T-helper 1 cell (primary cell): ENCODE results near the gene TUSC2.

Source experiments
- DNase-seq, 5 donors: peaks; one replicate each; pipeline ENCODE4 v3.0.0-alpha.2; 2012 to 2020
- total RNA-seq, 4 donors: gene quantifications; one replicate each; lab custom pipeline; 2026; lab: John Stamatoyannopoulos, UW

Gene TUSC2, protein sequence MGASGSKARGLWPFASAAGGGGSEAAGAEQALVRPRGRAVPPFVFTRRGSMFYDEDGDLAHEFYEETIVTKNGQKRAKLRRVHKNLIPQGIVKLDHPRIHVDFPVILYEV
- 10.5 to 14.2 (median 13.7) reads per million in 4 donors for total RNA-seq

DNA sequence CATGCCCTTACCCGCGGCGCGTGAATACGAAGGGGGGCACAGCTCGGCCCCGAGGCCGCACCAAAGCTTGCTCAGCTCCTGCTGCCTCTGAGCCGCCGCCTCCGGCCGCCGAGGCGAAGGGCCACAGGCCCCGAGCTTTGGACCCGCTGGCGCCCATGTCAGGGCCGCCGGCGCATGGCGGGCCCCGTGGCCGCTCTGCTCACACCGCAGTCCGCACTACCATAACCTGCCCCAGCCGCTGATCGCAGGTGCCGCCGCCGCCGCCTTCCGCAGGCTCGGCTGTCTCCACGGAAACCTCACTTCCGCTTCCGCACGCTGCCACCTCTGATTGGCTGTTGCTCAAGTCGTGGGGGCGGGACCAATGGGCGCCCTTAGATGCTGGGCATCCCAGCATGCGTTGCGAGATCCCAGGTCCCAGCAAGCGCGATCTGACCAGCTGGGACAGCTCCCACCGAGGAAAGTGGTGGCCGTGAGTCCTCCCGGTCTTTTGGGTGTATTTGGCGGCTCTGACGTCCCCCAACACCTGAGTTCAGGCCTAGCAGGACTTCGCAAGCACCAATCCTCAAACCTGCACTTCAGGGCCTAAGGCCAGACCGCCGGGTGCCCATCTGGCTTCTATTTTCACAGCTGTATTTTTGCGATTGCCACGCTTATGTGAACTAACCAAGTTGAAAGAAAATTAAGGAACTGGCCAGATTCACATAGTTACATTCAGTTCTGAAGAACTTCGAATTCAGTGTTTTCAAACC lies at the start of gene TUSC2:
TUSC2 (minus strand) TSS at position 281 of the 749 bp plus-strand sequence; CDS start at position 157, 124 bp downstream.
- peak; percentile 89 to 96 (median 94) for DNase-seq

DNA sequence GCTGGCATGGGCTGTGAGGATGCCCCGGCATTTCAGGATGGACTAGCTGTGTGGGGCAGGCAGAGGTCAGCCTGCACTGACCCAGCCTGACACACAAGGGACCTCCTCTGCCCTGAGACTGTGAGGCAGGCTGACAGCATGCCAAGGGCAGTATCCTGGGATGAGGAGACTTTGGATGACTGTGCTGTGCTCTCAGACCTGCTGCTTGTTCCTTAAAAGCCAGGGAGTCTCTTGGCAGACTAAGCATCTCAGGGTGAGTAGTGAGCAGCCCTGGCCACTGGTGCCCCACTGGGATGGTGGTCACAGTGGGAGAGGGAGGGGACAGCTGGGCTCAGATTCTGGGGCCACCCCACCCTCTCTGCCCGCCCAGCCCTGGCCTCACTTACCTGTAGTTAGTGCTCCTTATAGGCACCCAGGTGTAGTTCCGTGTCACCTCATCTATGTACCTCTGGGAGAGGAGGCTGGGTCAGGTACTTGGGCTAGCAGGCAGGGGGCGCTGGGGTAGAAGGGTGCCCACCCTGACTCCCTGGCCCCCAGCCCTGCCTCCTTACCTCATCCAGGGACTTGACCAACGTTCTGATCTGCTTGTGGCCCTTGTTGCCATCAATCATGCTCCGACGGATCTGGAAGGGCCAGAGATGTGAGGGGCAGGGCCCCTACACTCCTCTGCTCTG lies 47.4 kb upstream of the TUSC2 start:
- DNase-seq, result no peak

DNA sequence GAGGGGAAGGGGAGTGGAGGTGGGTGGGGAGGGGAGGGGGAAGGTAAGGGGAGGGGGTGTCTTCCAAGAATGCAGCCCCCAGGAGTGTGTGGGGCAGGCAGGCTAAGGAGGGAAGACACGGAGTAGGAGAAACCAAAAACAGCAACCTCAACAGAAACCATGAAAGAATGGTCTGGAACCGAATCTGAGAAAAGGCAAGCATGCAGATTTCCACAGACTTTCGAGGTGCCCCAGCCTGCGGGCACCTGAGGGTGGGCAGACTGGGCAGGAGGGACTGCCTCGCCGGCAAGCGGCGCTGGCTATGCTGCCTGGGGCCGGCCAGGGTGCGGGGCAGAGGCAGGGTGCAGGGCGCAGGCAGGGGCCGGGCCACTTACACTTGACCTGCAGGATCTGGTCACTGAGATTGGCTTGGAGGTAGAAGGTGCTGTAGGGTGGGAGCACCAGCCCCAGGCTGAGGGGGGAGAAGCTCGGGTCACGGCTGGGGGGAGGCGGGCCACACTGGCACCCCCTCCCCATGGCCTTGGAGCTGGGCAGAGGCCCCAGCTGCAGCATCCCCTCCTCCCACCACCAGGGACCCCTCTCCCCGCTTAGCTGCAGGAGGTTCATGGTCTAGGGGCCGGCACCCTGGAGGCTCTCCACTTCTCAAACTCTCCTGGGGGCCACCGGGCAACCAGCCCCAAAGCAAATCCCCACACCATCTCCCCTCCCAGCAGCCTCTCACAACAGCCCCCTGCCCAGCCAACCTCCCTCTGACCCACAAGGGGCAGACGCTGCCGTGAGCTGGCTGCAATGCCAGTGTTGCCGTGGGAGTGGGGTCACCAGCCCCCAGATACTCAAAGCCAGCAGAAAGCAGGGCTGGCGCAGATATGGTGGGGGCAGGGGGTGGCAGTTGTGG lies 46.6 kb upstream of the TUSC2 start:
- no peak for DNase-seq

DNA sequence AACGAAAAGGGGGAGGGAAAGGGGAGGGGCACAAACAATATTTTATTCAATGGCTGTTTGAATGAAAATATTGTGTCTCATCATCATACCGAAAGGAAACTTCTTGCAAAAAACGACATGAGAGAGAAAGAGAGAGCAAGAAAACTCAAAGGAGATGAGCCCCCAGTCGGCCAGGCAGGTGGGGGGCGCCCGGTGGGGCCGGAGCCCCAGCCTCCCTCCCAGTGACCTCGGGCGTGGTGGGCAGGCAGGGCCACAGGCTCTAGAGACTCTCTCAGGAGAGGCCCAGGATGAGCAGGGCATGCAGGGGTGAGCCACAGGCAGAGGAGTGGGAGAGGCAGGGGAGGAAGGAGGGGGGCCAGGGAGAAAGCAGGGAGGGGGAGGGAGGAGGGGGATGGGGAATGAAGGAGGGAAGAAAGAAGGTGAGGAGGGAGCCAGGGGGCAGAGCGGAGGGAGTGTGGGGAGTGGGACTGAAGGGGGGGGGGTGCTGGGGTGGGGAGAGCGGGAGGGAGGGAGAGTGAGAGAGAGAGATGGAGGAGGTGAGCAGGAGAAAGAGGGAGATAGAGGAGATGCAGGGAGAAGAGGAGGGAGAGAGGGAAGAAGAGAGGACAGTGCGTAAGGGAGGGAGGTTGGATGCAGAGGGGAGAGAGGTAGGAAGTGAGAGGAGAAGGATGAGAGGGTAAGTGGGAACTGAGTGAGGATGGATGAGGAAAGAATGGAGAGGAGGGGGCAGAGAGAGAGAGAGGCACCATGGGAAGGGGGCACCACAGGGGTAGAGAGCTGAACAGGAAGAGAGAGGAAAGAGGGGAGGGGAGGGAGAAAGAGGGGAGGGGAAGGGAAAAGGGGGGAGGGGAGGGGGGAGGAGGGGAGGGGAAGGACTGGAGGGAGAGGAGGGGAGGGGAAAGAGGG lies 45.4 kb upstream of the TUSC2 start:
- no peak for DNase-seq

DNA sequence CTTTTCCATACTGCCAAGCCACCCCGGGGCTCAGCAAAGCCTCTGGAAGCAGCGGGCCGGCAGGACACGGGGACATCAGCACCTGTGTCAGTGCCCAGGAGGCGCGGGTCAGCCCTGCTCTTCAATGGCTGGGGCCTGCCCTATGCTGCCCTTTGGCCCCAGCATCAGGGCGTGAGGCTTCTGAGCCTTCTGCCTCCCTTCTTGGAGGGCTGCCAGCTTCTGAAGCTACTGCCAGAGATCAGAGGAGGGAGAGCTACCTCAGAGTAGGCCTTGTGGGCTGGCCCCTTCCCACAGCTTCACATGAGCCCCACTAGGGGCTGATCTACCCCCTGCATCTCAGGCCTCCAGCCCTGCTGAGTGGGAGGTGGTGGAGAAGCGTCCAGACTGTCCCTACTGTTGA lies 44.3 kb upstream of the TUSC2 start:
- no peak for DNase-seq

DNA sequence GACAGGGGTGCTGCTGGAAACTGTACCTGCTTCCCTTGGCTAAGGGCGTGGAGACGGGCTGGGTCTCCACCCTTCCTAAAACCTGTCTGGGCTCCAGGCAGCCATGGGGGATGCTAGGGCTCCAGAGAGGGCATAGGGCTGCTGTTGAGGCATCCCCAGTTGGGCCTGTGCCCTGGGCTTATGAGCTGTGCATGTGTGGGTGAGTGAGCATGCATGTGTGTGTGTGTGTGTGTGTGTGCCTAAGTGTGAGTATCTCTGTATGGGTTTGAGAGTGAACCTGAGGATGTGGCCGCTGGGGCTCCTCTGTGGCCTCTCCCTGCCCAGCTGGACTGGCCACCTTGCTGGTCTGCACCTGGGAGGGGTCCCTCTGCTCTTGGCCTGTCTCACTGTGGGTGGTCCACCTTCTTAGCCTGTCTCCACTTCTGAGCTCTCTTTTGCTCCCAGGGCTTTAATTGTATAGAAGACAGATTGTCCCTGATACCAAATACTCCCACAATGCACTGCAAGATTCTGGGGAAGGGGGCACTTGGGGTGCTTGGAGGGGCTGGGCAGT lies 43.2 kb upstream of the TUSC2 start:
- no peak for DNase-seq

DNA sequence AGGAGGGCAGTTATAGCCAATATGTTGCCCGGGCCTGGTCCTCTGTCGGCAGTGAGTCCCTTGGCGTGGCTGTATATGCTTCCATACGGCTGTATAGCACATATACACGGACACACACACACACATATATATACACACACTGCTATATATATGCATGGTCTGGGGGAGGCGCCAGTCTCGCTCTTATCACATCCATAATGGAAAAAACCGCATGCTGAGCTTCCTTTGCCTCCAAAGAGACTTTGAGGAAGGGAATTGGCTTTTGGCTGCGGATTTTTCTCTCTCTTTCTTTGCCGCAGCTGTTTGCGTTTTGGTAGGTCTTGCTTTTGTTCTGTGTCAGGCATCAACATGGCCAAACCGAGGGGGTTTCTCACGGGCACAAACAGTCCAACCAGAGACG lies 42.6 kb upstream of the TUSC2 start:
- no peak for DNase-seq

DNA sequence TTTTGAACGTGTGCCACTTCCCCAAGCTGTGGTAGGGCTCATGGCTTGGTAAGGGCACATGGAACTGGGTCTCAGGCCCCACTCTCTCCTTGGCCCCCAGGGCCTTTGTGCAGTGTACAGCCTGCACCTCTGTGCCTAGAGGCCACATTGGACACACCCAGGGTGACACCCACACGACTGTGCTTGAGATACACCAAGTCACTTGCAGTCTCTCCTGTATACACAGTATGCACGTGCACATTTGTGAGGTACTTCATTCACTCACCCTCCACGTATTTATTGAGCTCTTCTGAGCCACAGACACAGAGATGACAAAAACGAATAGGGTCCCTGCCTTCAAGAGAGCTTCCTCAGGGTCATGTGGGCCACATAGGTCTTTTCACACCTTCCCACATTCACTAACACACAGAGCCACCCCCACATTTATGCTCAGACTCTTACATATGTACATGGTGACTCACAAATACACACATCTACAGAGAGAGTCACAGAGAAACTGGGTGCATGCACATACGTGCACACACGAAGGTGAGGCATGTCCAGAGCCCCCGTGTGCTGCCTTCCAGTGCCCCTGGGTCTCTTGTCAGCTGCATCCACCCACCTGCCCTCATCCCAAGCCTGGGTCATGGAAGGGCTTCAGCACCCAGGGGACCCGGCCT lies 41.1 kb upstream of the TUSC2 start:
- no peak for DNase-seq

DNA sequence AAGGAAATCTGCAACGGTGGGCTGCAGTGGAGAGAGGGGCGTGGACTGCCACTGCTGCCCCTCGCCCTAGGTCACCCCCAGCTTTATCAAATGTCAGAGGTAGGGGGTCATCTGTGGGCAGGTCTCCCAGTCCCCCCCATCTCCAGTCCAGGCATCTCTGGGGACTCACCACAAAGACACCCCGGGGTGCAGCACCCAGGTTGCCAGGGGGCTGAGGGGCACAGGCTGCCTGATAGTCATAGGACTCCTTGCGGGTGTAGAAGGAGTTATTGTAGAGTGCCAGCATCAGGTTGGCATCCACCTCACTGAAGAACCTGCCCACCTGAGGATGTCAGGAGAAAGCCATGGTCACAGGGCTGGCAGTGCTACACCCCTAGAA lies 37.8 kb upstream of the TUSC2 start:
- no peak for DNase-seq

DNA sequence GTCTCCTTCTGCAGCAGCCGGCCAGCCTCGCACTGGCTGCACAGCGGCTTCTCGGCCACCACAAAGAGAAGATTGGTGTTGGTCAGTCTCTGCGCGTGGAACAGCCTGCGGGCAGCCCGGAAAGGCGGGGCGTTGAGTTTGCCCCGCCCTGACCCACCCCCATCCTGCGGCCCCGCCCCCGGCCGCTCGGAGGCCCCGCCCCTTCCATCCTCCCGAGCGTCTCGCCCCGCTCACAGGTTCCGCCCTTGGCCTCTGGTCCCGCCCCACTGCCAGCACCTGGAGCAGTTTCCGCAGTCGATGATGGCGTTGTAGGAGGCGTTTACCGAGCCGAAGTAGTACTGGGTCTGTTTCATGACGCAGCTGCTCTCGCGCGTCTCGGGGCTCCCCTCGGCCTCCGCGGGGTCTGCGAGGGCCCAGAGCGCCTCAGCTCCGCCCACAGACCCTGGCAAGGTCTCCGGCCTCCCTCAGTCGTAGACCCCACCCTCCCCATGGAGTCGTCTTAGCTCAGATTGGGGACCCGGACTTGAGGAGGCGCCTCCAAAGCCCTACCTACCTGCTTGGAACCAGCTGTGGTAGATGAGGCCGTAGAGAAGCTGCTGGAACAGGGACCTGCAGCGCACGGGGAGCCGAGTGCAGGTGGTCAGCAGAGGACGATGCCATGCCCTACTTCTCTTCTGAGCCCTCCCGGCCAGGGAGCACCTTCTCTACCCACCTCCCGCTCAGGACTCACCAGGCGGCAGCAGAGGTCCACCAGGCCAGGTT lies 37.2 kb upstream of the TUSC2 start:
- peak; percentile 93 to 95 (median 94) for DNase-seq

DNA sequence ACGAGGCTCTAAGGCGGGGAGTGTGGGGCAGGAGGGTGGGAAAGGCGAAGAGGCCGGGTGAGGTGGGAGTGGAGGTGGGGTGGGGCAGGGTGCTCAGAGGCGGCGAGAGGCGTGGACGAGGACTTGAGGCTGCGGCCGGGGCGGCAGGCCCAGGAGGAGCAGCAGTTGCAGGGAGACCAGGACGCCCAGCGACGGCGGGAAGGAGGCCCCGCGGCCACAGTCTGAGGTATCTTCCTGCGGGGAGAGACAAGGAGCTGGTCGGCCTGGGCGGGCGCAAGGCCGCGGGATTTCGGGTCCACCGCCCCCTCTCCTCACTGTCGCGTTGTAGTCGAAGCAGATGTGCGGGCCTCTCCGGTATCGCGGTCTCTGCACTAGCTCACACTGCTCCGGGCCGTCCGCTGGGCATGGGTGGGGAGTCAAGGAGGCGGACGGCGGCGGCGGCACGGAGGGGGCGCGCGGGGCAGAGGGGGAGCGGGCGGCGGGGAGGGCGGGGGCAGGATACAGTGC lies 36.6 kb upstream of the TUSC2 start:
- no peak for DNase-seq

DNA sequence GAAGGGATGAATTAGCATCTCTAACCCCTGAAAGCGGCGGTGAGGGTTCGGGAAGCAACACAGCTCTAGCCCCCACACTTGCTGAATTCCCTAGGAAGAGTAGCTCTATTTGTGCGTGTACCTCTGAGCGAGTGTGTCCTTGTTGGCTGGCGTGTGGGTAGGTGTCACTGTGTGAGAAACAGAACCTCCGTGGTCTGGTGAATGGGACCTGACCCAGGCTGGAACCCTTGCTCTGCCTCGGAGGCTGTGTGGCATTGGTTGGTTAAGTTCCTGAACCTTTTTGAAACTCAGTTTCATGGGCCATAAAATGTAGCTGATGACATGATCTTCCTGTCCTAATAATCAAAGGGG lies 31.7 kb upstream of the TUSC2 start:
- DNase-seq, result no peak

DNA sequence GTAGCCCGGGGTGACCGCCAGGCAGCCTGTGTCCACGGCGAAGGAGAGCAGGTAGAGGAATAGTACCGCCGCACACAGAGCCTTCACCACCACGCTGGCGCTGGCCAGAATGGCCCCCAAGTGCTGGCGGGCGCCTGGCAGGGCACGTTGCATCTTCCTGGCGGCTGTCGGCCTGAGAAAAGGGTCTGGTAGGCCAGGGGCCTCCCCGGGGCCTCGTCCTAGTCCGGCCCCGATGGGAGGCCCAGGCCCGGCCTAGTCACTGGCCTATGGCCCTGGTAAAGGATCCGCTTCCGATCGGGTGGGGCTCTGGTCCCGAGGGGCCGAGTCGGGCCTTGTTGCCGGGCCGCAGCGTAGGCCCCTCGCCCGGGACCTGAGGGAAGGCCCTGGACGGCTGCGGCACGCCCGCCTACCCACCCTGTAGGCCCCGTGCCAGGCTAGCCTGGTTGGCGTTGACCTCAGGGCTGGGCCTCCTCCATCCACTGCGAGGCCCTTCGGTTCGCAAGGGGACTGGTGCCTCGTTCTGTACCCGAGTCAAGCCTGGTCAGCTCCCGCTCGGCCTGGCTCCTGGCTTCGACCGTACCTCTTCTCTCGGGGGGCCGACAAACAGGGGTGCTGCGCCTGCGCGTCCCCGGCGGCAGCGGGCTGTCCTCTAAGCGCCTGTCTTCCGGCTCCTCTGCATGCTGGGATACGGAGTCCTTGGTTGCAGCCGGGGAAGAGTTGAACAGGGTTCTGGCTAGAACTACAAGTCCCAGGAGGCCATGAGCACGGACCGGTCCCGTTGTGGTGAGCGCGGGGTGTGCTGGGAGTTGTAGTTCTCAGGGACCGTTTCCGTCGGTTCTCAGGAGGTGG lies 31.1 kb upstream of the TUSC2 start, which contains the start of gene TMEM115:
TMEM115 (minus strand) TSS at position 611 of the 849 bp plus-strand sequence; CDS start at position 153, 458 bp downstream.
- DNase-seq, result peak; percentile 90 to 97 (median 96)

DNA sequence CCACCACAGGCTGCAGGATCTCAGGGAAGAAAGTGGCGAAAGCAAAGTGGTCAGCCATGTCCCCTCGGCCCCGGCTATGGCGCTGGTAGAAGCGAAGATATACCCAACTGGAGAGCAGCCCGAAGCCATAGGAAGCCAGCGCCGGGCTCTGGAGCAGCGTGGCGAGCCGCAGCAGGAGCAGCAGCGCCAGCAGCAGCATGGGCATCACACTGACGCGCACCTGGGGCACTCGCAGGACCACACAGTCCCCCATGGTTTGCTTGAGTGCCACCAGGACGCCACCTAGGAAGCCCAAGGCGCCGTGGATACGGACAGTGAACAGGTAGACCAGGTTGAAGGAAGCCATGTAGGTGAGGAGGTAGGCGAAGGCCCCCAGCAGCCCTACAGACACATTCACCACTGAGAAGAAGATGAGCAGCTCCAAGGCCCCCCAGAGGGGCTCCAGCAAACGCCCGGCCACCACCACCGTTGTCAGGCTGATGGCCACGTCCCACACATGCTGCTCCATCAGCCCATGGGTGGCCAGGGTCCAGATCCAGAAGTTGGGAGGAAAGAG lies 30.4 kb upstream of the TUSC2 start:
- no peak for DNase-seq

DNA sequence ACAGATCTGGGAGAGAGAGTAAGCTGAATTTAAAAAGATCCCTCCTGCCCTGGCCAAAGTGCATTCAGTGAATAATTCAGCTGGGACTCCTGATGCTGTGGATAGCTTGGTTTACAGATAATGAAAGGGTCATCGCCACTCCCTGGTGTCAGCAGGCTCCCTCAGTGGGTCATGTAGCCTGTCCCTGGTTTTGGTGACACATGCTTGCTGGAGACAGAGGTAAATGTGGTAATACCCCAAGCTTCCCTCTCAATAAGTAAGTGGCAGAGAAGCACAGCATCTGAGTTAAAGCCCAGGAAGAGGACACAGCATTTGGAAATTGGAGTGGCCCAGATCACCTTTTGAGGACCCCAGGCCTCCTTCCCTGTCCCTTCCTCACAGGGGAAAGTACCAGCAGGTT lies 29.5 kb upstream of the TUSC2 start:
- DNase-seq, result no peak

DNA sequence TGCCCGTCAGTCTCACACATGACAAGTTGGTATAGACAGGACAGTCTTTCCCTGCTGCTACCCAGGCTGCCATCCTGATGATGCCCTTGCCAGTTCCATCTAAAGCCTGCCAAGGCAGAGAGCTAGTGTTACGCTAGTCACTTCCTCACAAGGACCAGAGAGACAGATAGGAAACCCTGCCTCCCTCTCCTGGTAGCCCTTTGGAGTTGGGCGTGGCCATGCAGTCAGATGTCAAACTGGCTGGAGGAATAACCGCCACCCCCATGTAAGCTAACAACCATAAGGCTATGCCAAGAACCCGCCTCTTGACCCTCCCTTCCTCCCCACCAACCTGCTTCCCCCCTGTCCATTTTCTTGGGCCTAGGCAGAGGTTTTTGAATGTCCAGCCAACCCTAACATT lies 28.5 kb upstream of the TUSC2 start:
- DNase-seq, result no peak

DNA sequence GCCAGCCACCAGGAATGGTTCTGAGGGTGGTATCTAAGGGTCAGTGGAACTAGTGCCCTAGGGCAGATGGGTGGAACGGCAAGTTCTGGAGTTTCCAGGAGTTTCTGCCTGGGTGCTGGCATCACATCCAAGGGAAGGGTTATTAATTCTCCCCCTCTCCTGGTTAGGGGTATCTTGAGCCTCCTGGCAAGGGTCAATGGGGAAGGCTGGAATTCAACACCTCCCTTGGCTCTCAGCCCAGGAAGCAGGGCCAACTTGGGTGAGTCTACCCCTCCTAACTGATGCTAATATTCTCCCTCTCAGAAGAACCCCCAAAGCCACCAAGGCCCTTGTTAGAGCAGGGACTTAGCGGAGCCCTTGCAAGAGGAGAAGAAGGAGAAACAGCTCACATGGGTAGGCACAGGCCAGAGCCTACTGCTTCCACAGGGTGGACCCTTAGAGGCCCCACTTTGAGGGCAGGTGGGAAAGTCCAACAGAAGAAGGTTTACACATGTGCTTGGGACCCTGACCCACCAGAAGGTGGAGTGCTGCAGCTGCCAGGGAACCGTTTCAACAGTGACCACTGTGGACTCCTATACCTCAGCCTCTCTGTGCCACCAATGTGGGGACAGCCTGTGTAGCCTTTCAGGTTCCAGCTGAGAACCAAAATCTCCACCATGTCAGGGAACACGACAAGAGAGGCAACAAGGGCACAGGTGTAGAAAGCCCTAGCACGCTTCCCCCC lies 28.0 kb upstream of the TUSC2 start:
- no peak for DNase-seq

DNA sequence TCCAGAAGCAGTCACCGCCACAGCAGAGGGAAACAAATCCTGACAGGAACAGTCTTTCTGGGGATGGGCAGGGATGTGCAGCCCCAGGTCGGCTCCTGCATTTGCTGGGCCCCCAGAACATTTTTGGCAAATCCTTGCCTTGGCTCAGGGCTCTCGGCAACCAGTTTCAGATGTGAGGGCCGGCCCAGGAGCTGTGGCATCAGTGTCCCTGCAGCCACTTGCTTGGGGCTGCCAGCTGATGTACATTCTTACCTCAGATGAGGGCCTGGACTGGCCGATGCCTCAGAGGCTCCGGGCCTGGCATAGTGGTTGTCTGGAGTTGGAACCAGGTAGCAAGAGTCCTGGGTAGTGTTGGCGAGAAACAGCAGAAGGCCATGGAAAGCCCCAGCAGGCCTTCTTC lies 26.8 kb upstream of the TUSC2 start:
- no peak for DNase-seq
